ENCODE data around the gene RERG.

RERG gene

DNA sequence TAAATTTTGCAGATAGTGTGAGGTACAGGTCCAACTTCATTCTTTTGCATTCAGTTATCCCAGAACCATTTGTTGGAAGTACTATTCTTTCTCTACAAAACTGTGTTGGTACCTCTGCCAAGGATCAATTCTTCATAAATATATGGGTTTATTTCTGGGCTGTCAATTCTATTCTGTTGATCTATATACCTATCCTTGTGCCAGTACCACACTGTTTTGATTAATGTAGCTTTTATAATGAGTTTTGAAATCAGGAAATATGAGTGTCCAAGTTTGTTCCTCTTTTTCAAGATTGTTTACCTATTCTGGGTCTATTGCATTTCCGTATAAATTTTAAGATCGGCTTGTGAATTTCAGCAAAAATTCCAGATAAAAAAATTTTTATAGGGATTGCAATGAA lies 48.1 kb downstream of the RERG start:
- TF ChIP-seq, protein P1, sequence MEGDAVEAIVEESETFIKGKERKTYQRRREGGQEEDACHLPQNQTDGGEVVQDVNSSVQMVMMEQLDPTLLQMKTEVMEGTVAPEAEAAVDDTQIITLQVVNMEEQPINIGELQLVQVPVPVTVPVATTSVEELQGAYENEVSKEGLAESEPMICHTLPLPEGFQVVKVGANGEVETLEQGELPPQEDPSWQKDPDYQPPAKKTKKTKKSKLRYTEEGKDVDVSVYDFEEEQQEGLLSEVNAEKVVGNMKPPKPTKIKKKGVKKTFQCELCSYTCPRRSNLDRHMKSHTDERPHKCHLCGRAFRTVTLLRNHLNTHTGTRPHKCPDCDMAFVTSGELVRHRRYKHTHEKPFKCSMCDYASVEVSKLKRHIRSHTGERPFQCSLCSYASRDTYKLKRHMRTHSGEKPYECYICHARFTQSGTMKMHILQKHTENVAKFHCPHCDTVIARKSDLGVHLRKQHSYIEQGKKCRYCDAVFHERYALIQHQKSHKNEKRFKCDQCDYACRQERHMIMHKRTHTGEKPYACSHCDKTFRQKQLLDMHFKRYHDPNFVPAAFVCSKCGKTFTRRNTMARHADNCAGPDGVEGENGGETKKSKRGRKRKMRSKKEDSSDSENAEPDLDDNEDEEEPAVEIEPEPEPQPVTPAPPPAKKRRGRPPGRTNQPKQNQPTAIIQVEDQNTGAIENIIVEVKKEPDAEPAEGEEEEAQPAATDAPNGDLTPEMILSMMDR (IDR thresholded peaks at IDR 0.05; ENCODE audit: low read depth, low read length): no peak
- DNase-seq (ENCODE audit: extremely low read depth, low read depth): no peak

DNA sequence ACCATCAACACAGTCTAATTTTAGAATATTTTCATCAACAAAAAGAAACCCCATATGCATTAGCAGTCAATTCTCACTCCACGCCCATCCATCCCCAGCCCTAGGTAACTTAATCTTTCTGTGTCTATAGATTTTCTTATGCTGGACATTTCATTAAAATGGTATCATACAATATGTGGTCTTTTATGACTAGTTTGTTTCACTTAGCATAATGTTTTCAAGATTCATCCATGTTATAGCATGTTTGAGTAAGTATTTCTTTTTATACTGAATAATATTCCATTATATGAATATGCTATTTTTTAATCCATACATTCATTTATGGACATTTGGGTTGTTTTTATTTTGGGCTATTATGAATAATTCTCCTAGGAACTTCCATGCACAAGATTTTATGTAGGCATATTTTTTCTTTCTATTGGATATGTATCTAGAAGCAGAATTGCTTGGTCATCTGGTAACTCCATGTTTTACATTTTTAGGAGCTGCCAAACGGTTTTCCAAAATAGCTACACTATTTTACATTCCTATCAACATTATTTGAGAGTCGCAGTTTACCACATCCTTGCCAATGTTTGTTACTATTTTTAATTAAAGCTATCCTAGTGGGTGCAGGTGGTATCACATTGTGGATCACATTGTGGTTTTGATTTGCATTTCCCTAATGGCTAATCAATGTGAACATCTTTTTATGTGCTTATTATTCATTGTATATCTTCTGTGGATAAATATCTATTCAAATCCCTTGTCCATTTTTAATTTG lies 49.0 kb downstream of the RERG start:
- TF ChIP-seq, protein P1 (IDR thresholded peaks at IDR 0.05; ENCODE audit: low read depth, low read length): no peak

DNA sequence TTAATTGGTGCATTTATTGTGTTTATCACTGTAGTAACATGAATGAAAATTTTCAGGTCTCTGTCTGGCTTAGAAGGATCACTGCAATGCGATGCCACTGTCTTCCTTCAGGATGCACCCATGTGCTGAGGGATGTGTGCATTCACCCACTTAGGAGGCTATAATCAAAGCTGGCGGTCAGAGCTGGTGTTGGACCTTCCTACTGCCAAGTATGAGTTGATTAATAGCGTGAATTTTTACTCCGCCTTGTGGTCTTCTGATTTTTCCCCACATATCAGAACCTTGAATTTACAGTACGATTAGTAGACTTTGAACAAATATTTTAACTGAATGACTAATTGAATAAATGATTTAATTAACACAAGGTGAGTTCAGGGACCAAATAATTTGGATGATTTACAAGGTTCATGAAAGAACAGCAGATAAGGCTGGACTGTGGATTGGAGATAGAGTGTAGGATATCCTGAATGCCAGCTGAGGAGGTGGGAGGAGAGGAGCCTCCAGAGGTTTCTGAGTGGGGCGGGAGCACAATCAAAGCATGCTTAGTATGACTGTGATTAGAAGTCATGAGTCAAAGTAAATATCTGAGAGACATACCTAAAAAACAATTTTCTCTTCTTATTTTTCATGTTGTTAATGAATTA lies 50.1 kb downstream of the RERG start:
- TF ChIP-seq, protein P1 (IDR thresholded peaks at IDR 0.05; ENCODE audit: low read depth, low read length): no peak

More for the DNA sequence above, 49.0 kb downstream of the RERG start:
- no peak for DNase-seq (ENCODE audit: extremely low read depth, low read depth)

DNA sequence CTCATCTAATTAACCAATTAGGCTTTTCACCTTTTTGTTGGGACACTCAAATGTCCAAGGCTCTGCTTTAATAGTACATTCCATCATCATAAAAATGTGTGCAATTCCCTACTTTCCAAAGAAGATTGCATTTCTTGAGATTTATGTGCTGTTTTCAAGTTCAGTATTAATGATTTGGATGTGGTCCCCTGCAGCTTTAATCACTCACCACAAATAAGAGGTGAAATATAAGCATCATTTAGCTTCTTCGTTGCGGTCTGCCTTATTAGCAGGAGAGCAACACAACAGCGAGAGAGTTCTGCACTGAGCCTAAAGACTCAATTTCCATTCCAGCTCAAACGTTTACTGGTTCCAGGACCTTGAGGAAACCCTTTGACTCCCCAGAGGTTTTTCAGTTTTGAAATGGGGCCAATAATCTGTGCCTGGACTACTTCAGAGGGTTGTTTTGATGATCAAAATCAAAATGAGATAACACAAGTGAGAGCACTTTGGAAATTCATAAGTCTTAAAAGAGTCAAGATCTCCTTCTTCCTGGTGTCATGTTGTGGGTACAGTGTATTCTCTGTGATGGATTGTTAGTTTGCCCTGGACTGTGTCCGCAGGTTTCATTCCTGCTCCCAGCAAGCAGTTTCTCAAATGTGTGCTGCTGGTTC lies 53.1 kb downstream of the RERG start:
- TF ChIP-seq, protein P1 (IDR thresholded peaks at IDR 0.05; ENCODE audit: low read depth, low read length): no peak
- no peak for DNase-seq (ENCODE audit: extremely low read depth, low read depth)

More for the DNA sequence above, 50.1 kb downstream of the RERG start:
- DNase-seq (ENCODE audit: extremely low read depth, low read depth): no peak

DNA sequence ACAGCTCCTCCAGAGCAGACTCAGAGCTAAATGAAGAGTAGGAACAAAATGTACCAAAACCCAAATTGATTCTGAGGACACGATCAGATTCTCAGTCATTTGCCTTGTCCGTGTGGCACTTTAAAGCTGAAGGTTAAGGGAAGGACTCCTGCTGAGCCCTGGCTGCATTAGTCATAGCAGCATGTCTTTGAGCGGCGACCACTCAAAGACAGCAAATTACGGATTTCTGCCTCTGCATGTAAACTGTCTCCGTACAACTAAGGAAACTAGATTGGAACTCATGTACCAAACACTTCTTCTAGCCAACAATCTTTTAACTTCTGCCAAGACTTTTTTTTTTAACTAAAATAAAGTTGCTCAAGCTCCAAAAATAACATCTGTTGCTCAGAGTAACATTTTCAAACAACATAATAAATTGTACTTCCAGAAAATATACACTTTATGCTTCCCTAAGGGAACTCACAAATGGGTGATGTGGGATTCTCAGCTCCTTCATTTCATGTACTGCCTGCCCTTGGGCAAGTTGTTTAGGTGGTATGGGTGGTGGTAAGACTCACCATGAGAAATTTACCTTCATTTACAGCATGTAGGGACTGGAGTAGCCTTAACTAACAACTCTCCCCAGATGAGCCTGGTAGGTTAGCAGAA lies 56.1 kb downstream of the RERG start:
- TF ChIP-seq, protein P1 (IDR thresholded peaks at IDR 0.05; ENCODE audit: low read depth, low read length): no peak

GRCh38 chr12:15163030-15163976 lies 57.9 kb downstream of the RERG start:
- no peak for DNase-seq (ENCODE audit: extremely low read depth, low read depth)

More for the DNA sequence above, 56.1 kb downstream of the RERG start:
- no peak for DNase-seq (ENCODE audit: extremely low read depth, low read depth)

More at GRCh38 chr12:15163030-15163976, 57.9 kb downstream of the RERG start:
- TF ChIP-seq, protein P1 (IDR thresholded peaks at IDR 0.05; ENCODE audit: low read depth, low read length): no peak
